Testis (tissue), 3 donors: ENCODE data around the gene SENP2. TPM values are rescaled to one million over a fixed set of nuclear protein-coding genes. Genes with fewer than 3 reads are reported as not detected.

Source experiments
- DNase-seq: peaks from one replicate; pipeline ENCODE4 v3.0.0-alpha.2; 2019
- H3K27ac ChIP-seq, 2 donors: fragments of 200-600 bp; sonication (generic); one replicate each; pipeline ENCODE4 v1.5.1; 2019
- H3K27me3 ChIP-seq: fragments of 200-600 bp; sonication (generic); one replicate; pipeline ENCODE4 v1.5.1; 2019
- H3K36me3 ChIP-seq: fragments of 200-600 bp; sonication (generic); one replicate; pipeline ENCODE4 v1.5.1; 2017; ENCODE audit warnings: low read depth; ENCODE audit errors: missing control alignments
- H3K4me1 ChIP-seq: fragments of 200-600 bp; sonication (generic); one replicate; pipeline ENCODE4 v1.5.1; 2019
- H3K4me3 ChIP-seq, 2 donors: fragments of 200-600 bp; sonication (generic); one replicate each; pipeline ENCODE4 v1.5.1; 2017 to 2019
- H3K9me3 ChIP-seq: fragments of 200-600 bp; sonication (generic); one replicate; pipeline ENCODE4 v1.5.1; 2017
- POLR2A ChIP-seq: fragments of 450-650 bp; IDR thresholded peaks from one replicate; pipeline ENCODE4 v1.6.1; 2017; ENCODE audit warnings: antibody characterized with exemption, mild to moderate bottlenecking, moderate library complexity
- WGBS, 2 donors: methylation state at CpG; one replicate each; pipeline ENCODE4 v1.1.5; 2018; 5-methylcytosine and 5-hydroxymethylcytosine counted together
- intact Hi-C: fragments of 100-400 bp; cut with DNase I; formaldehyde crosslinking; loops from one replicate; pipeline ENCODE4 v1.15.1; 2023; ENCODE audit warnings: low total_unique reads
- polyA plus RNA-seq: library from polyadenylated mRNA; stranded (reverse); fragments of 350-450 nt; fragmentation: Illumina TruSeq; extraction: RNeasy Lipid Tissue Mini Kit (QIAGEN cat#74804); gene quantifications from one replicate; pipeline ENCODE4 v1.2.3, GENCODE V29; 2014; ENCODE audit warnings: low read depth, low replicate concordance; ENCODE audit not compliant: insufficient read depth
- total RNA-seq, 2 donors: library from RNA; depleted of rRNA; stranded (reverse); fragments of >200 nt; gene quantifications; one replicate each; pipeline ENCODE4 v1.2.3, GENCODE V29; 2016
- TF ChIP-seq, protein P1 (sequence below), 3 experiments: fragments of 450-650 bp in 2 of 3; fragments of 200-600 bp in 1 of 3; sonication (generic) in 1 of 3; IDR thresholded peaks; one replicate each; pipeline ENCODE4 v1.5.1; 2016 to 2019; ENCODE audit warnings: antibody characterized with exemption in 3 of 3, mild to moderate bottlenecking in 2 of 3, moderate library complexity in 1 of 3

Gene SENP2
- total and polyA plus RNA-seq, 3 donors from 2014 or later = 56.7 to 146 (median 88.1) TPM

DNA sequence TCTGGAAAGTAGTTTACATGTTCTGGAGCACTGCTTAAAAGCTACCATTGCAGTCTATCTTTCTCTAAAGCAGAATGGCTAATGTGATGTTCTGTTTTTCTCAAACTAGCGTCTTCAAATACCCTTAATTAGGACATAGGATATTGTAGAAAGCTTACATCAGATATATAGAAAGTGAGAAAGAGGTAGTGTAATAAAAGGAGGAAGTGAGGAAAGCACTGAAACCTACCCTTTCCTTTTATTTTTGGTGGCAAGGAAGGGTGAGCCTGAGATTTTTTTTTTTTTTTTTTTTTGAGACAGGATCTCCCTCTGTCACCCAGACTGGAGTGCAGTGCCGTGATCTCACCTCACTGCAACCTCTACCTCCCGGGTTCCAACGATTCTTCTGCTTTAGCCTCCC, 9.4 kb downstream of the SENP2 start:
- TF ChIP-seq, protein P1, sequence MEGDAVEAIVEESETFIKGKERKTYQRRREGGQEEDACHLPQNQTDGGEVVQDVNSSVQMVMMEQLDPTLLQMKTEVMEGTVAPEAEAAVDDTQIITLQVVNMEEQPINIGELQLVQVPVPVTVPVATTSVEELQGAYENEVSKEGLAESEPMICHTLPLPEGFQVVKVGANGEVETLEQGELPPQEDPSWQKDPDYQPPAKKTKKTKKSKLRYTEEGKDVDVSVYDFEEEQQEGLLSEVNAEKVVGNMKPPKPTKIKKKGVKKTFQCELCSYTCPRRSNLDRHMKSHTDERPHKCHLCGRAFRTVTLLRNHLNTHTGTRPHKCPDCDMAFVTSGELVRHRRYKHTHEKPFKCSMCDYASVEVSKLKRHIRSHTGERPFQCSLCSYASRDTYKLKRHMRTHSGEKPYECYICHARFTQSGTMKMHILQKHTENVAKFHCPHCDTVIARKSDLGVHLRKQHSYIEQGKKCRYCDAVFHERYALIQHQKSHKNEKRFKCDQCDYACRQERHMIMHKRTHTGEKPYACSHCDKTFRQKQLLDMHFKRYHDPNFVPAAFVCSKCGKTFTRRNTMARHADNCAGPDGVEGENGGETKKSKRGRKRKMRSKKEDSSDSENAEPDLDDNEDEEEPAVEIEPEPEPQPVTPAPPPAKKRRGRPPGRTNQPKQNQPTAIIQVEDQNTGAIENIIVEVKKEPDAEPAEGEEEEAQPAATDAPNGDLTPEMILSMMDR (IDR thresholded peaks at IDR 0.05) = no peak
- TF ChIP-seq POLR2A = no peak
- Histone ChIP-seq H3K4me3 (no peak overlapping the region), H3K27ac (no peak overlapping the region), H3K36me3 (no peaks in the 10 kb centered on the region), H3K27me3 (no peaks in the 10 kb centered on the region), H3K9me3 (no peaks in the 10 kb centered on the region), H3K4me1 (no peaks in the 10 kb centered on the region)
- 87 to 89% methylated on average over 4 of the region's 4 CpGs for WGBS, 2 donors
- intact Hi-C loops = no loop called here
- no peak for DNase-seq

- TF ChIP-seq POLR2A = no peak
- TF ChIP-seq, protein P1 (IDR thresholded peaks at IDR 0.05) = no peak
- H3K9me3 ChIP-seq = no peaks in the 10 kb centered on the region
- intact Hi-C loops = no loop called here
- no peaks in the 10 kb centered on the region for H3K27me3 ChIP-seq
- no peak for DNase-seq
- no peak overlapping the region for H3K4me3 ChIP-seq
- H3K4me1 ChIP-seq = no peaks in the 10 kb centered on the region
- H3K36me3 ChIP-seq = no peaks in the 10 kb centered on the region
- H3K27ac ChIP-seq = no peak overlapping the region
Observed at GRCh38 chr3:185605566-185605965, 19.5 kb downstream of the SENP2 start.

DNA sequence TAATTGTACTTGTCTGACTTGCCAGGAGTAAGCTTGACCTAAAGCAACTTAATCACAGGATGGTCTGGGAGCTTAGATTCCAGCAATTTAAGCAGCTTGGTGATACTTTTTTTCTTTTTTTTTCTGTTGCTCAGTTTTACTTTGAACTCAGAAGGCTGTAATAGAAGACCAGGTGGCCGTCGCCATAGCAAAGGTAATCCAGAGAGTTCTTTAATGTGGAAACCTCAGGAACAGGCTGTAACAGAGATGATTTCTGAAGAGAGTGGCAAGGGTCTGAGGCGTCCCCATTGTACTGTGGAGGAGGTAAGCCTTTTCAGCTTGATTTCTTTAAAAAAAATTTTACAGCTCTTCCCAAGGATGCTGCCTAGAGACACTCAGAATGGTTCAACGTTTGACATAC, 20.1 kb downstream of the SENP2 start:
- WGBS, 2 donors = 81 to 83% methylated on average over 4 of the region's 4 CpGs
- intact Hi-C loops = no loop called here

DNA sequence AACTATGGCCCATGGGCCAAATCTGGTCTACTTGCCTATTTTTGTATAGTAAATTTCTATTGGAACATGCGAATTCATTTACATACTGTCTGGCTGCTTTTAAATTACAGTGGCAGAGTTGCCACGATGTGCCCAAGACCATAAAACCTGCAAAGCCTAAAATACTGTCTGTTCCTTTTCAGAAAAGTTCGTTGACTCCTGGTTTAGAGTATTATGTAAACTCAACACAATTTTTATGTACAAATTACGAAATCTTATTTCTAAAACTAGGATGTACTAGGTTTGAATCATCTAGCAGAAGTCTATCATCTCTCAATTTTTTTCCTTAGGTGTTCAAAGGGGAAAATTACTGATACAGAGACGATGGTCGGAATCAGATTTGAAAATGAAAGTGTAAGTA, 26.9 kb downstream of the SENP2 start:
- Histone ChIP-seq H3K9me3 (no peaks in the 10 kb centered on the region), H3K4me1 (no peaks in the 10 kb centered on the region), H3K27ac (no peak overlapping the region), H3K4me3 (no peak overlapping the region), H3K27me3 (no peaks in the 10 kb centered on the region), H3K36me3 (no peaks in the 10 kb centered on the region)
- no peak for TF ChIP-seq POLR2A
- TF ChIP-seq, protein P1 (IDR thresholded peaks at IDR 0.05) = no peak
- intact Hi-C loops = no loop called here
- WGBS, 2 donors = 92 to 95% methylated on average over 6 of the region's 6 CpGs
- DNase-seq = no peak

More for the DNA sequence above, 20.1 kb downstream of the SENP2 start:
- Histone ChIP-seq H3K4me1 (no peaks in the 10 kb centered on the region), H3K9me3 (no peaks in the 10 kb centered on the region), H3K27ac (no peak overlapping the region), H3K27me3 (no peaks in the 10 kb centered on the region), H3K4me3 (no peak overlapping the region), H3K36me3 (no peaks in the 10 kb centered on the region)
- TF ChIP-seq, protein P1 (IDR thresholded peaks at IDR 0.05) = no peak
- no peak for TF ChIP-seq POLR2A
- DNase-seq = no peak

- WGBS, 2 donors = 97% methylated on average over 7 of the region's 7 CpGs
- H3K4me1 ChIP-seq = no peaks in the 10 kb centered on the region
- no peak for TF ChIP-seq POLR2A
- TF ChIP-seq, protein P1 (IDR thresholded peaks at IDR 0.05) = no peak
- H3K27ac ChIP-seq = no peak overlapping the region
- no peaks in the 10 kb centered on the region for H3K27me3 ChIP-seq
- H3K9me3 ChIP-seq = no peaks in the 10 kb centered on the region
- H3K36me3 ChIP-seq = no peaks in the 10 kb centered on the region
- intact Hi-C loops = no loop called here
- H3K4me3 ChIP-seq = no peak overlapping the region
- no peak for DNase-seq
Observed at GRCh38 chr3:185623939-185624665, 38.0 kb downstream of the SENP2 start.
